ENCODE results near the gene PCDHA2.
"Not testable (repeated sequence)": the region's sequence is repeated elsewhere in the genome, so short reads cannot be mapped to it uniquely, and the experiment has no call there.

PCDHA2 gene

GRCh38 chr5:140794595-140795258 lies at the start of gene PCDHA2:
Gene PCDHA2, plus strand, starts transcription at chr5:140794852.
- no peak for DNase-seq (ENCODE audit: low read depth in 4 of 4, low spot score in 1 of 4)

- DNase-seq (ENCODE audit: low read depth in 4 of 4, low spot score in 1 of 4): no peak
These were observed 41.1 kb upstream of the PCDHA2 start for GRCh38 chr5:140753561-140753960.

GRCh38 chr5:140764177-140764973 lies 30.3 kb upstream of the PCDHA2 start:
- no peak for DNase-seq (ENCODE audit: low read depth in 4 of 4, low spot score in 1 of 4)

GRCh38 chr5:140767444-140767843 lies 27.2 kb upstream of the PCDHA2 start:
- no peak for DNase-seq (ENCODE audit: low read depth in 4 of 4, low spot score in 1 of 4)

GRCh38 chr5:140780512-140780911 lies 14.1 kb upstream of the PCDHA2 start:
- no peak for DNase-seq (ENCODE audit: low read depth in 4 of 4, low spot score in 1 of 4)

- DNase-seq (ENCODE audit: low read depth in 4 of 4, low spot score in 1 of 4): no peak
These were observed 8.6 kb upstream of the PCDHA2 start, which contains the start of gene PCDHA1 for GRCh38 chr5:140785905-140786686. Gene PCDHA1, plus strand, starts transcription at chr5:140786140.

GRCh38 chr5:140787422-140787821 lies 7.2 kb upstream of the PCDHA2 start:
- DNase-seq (ENCODE audit: low read depth in 4 of 4, low spot score in 1 of 4): not testable (repeated sequence)

GRCh38 chr5:140787849-140788504 lies 6.7 kb upstream of the PCDHA2 start:
- DNase-seq (ENCODE audit: low read depth in 4 of 4, low spot score in 1 of 4): not testable (repeated sequence)

GRCh38 chr5:140791089-140791488 lies 3.6 kb upstream of the PCDHA2 start:
- DNase-seq (ENCODE audit: low read depth in 4 of 4, low spot score in 1 of 4): no peak

- no peak for DNase-seq (ENCODE audit: low read depth in 4 of 4, low spot score in 1 of 4)
These were observed 598 bp downstream of the PCDHA2 start for GRCh38 chr5:140795259-140795641.

GRCh38 chr5:140796072-140796717 lies 1.5 kb downstream of the PCDHA2 start:
- not testable (repeated sequence) for DNase-seq (ENCODE audit: low read depth in 4 of 4, low spot score in 1 of 4)

GRCh38 chr5:140796718-140797095 lies 2.1 kb downstream of the PCDHA2 start:
- DNase-seq (ENCODE audit: low read depth in 4 of 4, low spot score in 1 of 4): no peak

GRCh38 chr5:140800816-140801493 lies 6.3 kb downstream of the PCDHA2 start, which contains the start of gene PCDHA3:
Gene PCDHA3, plus strand, starts transcription at chr5:140801057.
- no peak for DNase-seq (ENCODE audit: low read depth in 4 of 4, low spot score in 1 of 4)

GRCh38 chr5:140801494-140801841 lies 6.8 kb downstream of the PCDHA2 start:
- no peak for DNase-seq (ENCODE audit: low read depth in 4 of 4, low spot score in 1 of 4)

GRCh38 chr5:140802381-140802780 lies 7.7 kb downstream of the PCDHA2 start:
- not testable (repeated sequence) for DNase-seq (ENCODE audit: low read depth in 4 of 4, low spot score in 1 of 4)

GRCh38 chr5:140802781-140803271 lies 8.2 kb downstream of the PCDHA2 start:
- DNase-seq (ENCODE audit: low read depth in 4 of 4, low spot score in 1 of 4): no peak

GRCh38 chr5:140806834-140807775 lies 12.5 kb downstream of the PCDHA2 start, which contains the start of gene PCDHA4:
Gene PCDHA4, plus strand, starts transcription at chr5:140807068.
- no peak for DNase-seq (ENCODE audit: low read depth in 4 of 4, low spot score in 1 of 4)

GRCh38 chr5:140808241-140808888 lies 13.7 kb downstream of the PCDHA2 start:
- not testable (repeated sequence) for DNase-seq (ENCODE audit: low read depth in 4 of 4, low spot score in 1 of 4)
